Thyroid gland (tissue), 4 donors: ENCODE results near the gene IGSF6. TPM values are rescaled to one million over a fixed set of nuclear protein-coding genes. Genes with fewer than 3 reads are reported as not detected.

Experiments
- DNase-seq, 2 donors: peaks; one replicate each; pipeline ENCODE4 v3.0.0-alpha.2; 2019
- H3K27ac ChIP-seq, 3 donors: fragments of 200-600 bp; sonication (generic); 1 replicate in 2 of 3; 2 replicates in 1 of 3; pipeline ENCODE4 v1.5.1; 2016 to 2019; ENCODE audit warnings: mild to moderate bottlenecking in 1 of 3, moderate library complexity in 1 of 3
- H3K27me3 ChIP-seq: fragments of 200-600 bp; sonication (generic); one replicate; pipeline ENCODE4 v1.5.1; 2019
- H3K36me3 ChIP-seq, 2 donors: fragments of 200-600 bp; sonication (generic); one replicate each; pipeline ENCODE4 v1.5.1; 2016 to 2019
- H3K4me1 ChIP-seq, 2 donors: fragments of 200-600 bp; sonication (generic); one replicate each; pipeline ENCODE4 v1.5.1; 2017 to 2019
- H3K4me3 ChIP-seq, 3 donors: fragments of 200-600 bp; sonication (generic); replicated peaks in 1 of 3; 1 replicate in 2 of 3; 2 replicates in 1 of 3; pipeline ENCODE4 v1.5.1; 2016; ENCODE audit warnings: mild to moderate bottlenecking in 1 of 3
- H3K9me3 ChIP-seq: fragments of 200-600 bp; sonication (generic); one replicate; pipeline ENCODE4 v1.5.1; 2017
- CTCF ChIP-seq, 6 experiments: fragments of 200-600 bp in 3 of 6; fragments of 450-650 bp in 3 of 6; sonication (generic) in 3 of 6; IDR thresholded peaks; one replicate each; pipeline ENCODE4 v1.5.1; 2016 to 2019; ENCODE audit warnings: antibody characterized with exemption in 6 of 6, mild to moderate bottlenecking in 2 of 6, inconsistent platforms in 1 of 6, moderate library complexity in 1 of 6
- POLR2A ChIP-seq, 2 donors: fragments of 450-650 bp; IDR thresholded peaks; one replicate each; pipeline ENCODE4 v1.6.1; 2017; ENCODE audit warnings: antibody characterized with exemption in 2 of 2, mild to moderate bottlenecking in 2 of 2, moderate library complexity in 1 of 2
- WGBS, 2 donors: methylation state at CpG; one replicate each; pipeline ENCODE4 v1.1.5; 2017; 5-methylcytosine and 5-hydroxymethylcytosine counted together
- intact Hi-C: fragments of 100-400 bp; cut with DNase I; formaldehyde crosslinking; loops from one replicate; pipeline ENCODE4 v1.15.1; 2023
- total RNA-seq, 4 donors: library from RNA; depleted of rRNA; stranded (reverse); fragments of >200 nt; gene quantifications; one replicate each; pipeline ENCODE4 v1.2.3, GENCODE V29; 2016

Gene IGSF6
- total RNA-seq, 4 donors from 2014 or later, result 0.56 to 1.4 (median 1.1) TPM

GRCh38 chr16:21618281-21618680 lies 34.1 kb downstream of the IGSF6 start:
- no peak overlapping the region for H3K27ac ChIP-seq
- no peaks in the 10 kb centered on the region for H3K9me3 ChIP-seq
- intact Hi-C loops, result no loop called here
- H3K4me3 ChIP-seq, result no peak overlapping the region
- H3K27me3 ChIP-seq, result no peaks in the 10 kb centered on the region
- DNase-seq, result no peak
- H3K36me3 ChIP-seq, result no peaks in the 10 kb centered on the region
- WGBS, 2 donors, result 95 to 97% methylated on average over 5 of the region's 5 CpGs
- H3K4me1 ChIP-seq, result peaks cover 0 to 6% of the 10 kb centered on the region in 2 donors
- TF ChIP-seq POLR2A (IDR thresholded peaks at IDR 0.05) (no peak), CTCF (IDR thresholded peaks at IDR 0.05) (no peak)

GRCh38 chr16:21617607-21618006 lies 34.8 kb downstream of the IGSF6 start:
- H3K4me1 ChIP-seq, result peaks cover 0 to under 1% of the 10 kb centered on the region in 2 donors
- intact Hi-C loops, result no loop called here
- H3K9me3 ChIP-seq, result no peaks in the 10 kb centered on the region
- no peaks in the 10 kb centered on the region for H3K36me3 ChIP-seq
- DNase-seq, result no peak
- 95% methylated on average over 3 of the region's 3 CpGs for WGBS, 2 donors
- H3K27ac ChIP-seq, result no peak overlapping the region
- no peaks in the 10 kb centered on the region for H3K27me3 ChIP-seq
- no peak for TF ChIP-seq CTCF (IDR thresholded peaks at IDR 0.05)
- no peak for TF ChIP-seq POLR2A (IDR thresholded peaks at IDR 0.05)
- no peak overlapping the region for H3K4me3 ChIP-seq

- 96 to 98% methylated on average over 3 of the region's 3 CpGs for WGBS, 2 donors
Observed at GRCh38 chr16:21614896-21615295, 37.5 kb downstream of the IGSF6 start.

GRCh38 chr16:21613781-21614180 lies 38.6 kb downstream of the IGSF6 start:
- no peaks in the 10 kb centered on the region for H3K36me3 ChIP-seq
- DNase-seq, result no peak
- no peaks in the 10 kb centered on the region for H3K9me3 ChIP-seq
- intact Hi-C loops, result no loop called here
- H3K4me3 ChIP-seq, result no peak overlapping the region
- no peak for TF ChIP-seq CTCF (IDR thresholded peaks at IDR 0.05)
- no peak for TF ChIP-seq POLR2A (IDR thresholded peaks at IDR 0.05)
- H3K4me1 ChIP-seq, result peaks cover 29 to 33% of the 10 kb centered on the region in 2 donors
- no peaks in the 10 kb centered on the region for H3K27me3 ChIP-seq
- no peak overlapping the region for H3K27ac ChIP-seq
- WGBS, 2 donors, result 96 to 100% methylated on average over 2 of the region's 2 CpGs

More at GRCh38 chr16:21614896-21615295, 37.5 kb downstream of the IGSF6 start:
- intact Hi-C loops, result no loop called here
- H3K9me3 ChIP-seq, result no peaks in the 10 kb centered on the region
- H3K4me3 ChIP-seq, result no peak overlapping the region
- H3K4me1 ChIP-seq, result peaks cover 21 to 22% of the 10 kb centered on the region in 2 donors
- H3K27me3 ChIP-seq, result no peaks in the 10 kb centered on the region
- TF ChIP-seq POLR2A (IDR thresholded peaks at IDR 0.05), result no peak
- TF ChIP-seq CTCF (IDR thresholded peaks at IDR 0.05), result peak in 1 of 6 experiments; percentile 7
- H3K27ac ChIP-seq, result no peak overlapping the region
- no peak for DNase-seq
- no peaks in the 10 kb centered on the region for H3K36me3 ChIP-seq

GRCh38 chr16:21613361-21613760 lies 39.0 kb downstream of the IGSF6 start:
- intact Hi-C loops, result no loop called here
- no peak for DNase-seq
- 92 to 94% methylated on average over 4 of the region's 4 CpGs for WGBS, 2 donors
- no peaks in the 10 kb centered on the region for H3K27me3 ChIP-seq
- no peaks in the 10 kb centered on the region for H3K9me3 ChIP-seq
- H3K27ac ChIP-seq, result no peak overlapping the region
- peaks cover 34 to 37% of the 10 kb centered on the region in 2 donors for H3K4me1 ChIP-seq
- TF ChIP-seq POLR2A (IDR thresholded peaks at IDR 0.05) (no peak), CTCF (IDR thresholded peaks at IDR 0.05) (no peak)
- no peaks in the 10 kb centered on the region for H3K36me3 ChIP-seq
- H3K4me3 ChIP-seq, result no peak overlapping the region
